H1 (cell line): ENCODE results near the gene CNNM4. TPM values are rescaled to one million over a fixed set of nuclear protein-coding genes. Genes with fewer than 3 reads are reported as not detected.

Experiments
- CTCF ChIA-PET: fragments of 300-600 bp; sonication (Branson Sonifier 250); formaldehyde crosslinking; loops from one replicate; lab custom pipeline; 2021; ENCODE audit not compliant: partially characterized antibody; lab: Charles Lee
- POLR2A ChIA-PET: fragments of 300-600 bp; sonication (Branson Sonifier 250); formaldehyde crosslinking; loops from one replicate; lab custom pipeline; 2021; ENCODE audit warnings: inconsistent platforms; ENCODE audit not compliant: partially characterized antibody; lab: Charles Lee
- DNase-seq, 2 experiments: peaks; one replicate each; pipeline versions ENCODE4 v3.0.0 to v3.0.0-alpha.2; 2010 to 2022; ENCODE audit warnings: low spot score in 2 of 2, low read depth in 1 of 2, mixed read lengths in 1 of 2
- FAIRE-seq: peaks from 2 replicates; lab custom pipeline; 2011; peaks lifted over from hg19 to GRCh38; lab: Jason Lieb, UNC
- H2AFZ ChIP-seq: 2 replicates; pipeline ENCODE4 v1.8.1; 2012; ENCODE audit warnings: low read length, inconsistent platforms
- H2AK5ac ChIP-seq: 2 replicates; pipeline ENCODE4 v1.6.1; 2013; ENCODE audit warnings: low read depth, low read length
- H2BK120ac ChIP-seq: replicated peaks from 2 replicates; pipeline ENCODE3; 2013; ENCODE audit warnings: low read depth, low read length, inconsistent platforms
- H2BK12ac ChIP-seq: 2 replicates; pipeline ENCODE4 v1.6.1; 2013; ENCODE audit warnings: low read depth, low read length
- H2BK15ac ChIP-seq: 2 replicates; pipeline ENCODE4 v1.6.1; 2013; ENCODE audit warnings: low read length
- H2BK20ac ChIP-seq: 2 replicates; pipeline ENCODE4 v1.6.1; 2013; ENCODE audit warnings: low read length
- H2BK5ac ChIP-seq: 2 replicates; pipeline ENCODE4 v1.6.1; 2013; ENCODE audit warnings: low read depth, low read length
- H3K14ac ChIP-seq: 2 replicates; pipeline ENCODE4 v1.6.1; 2013; ENCODE audit warnings: inconsistent platforms; ENCODE audit not compliant: insufficient read length
- H3K18ac ChIP-seq: 2 replicates; pipeline ENCODE4 v1.6.1; 2013; ENCODE audit warnings: low read length; ENCODE audit errors: extremely low read depth
- H3K23ac ChIP-seq: 2 replicates; pipeline ENCODE4 v1.6.1; 2013; ENCODE audit warnings: inconsistent platforms; ENCODE audit not compliant: insufficient read length
- H3K23me2 ChIP-seq: 2 replicates; pipeline ENCODE4 v1.6.1; 2013; ENCODE audit warnings: low read depth, low read length
- H3K27ac ChIP-seq: 2 replicates; pipeline ENCODE4 v1.6.1; 2011; ENCODE audit warnings: low read depth, low read length, inconsistent platforms
- H3K27me3 ChIP-seq, 4 experiments: replicated peaks in 1 of 4; 1 replicate in 1 of 4; 2 replicates in 3 of 4; pipeline versions ENCODE4 v1.6.1 to v1.8.1; 2011 to 2013; ENCODE audit warnings: low read length in 3 of 4, mild to moderate bottlenecking in 3 of 4, inconsistent platforms in 2 of 4, mixed read lengths in 2 of 4, moderate library complexity in 1 of 4; ENCODE audit not compliant: control insufficient read depth in 3 of 4, insufficient read depth in 3 of 4; ENCODE audit errors: extremely low read depth in 1 of 4
- H3K36me3 ChIP-seq, 4 experiments: 2 replicates each; pipeline versions ENCODE4 v1.6.1 to v1.8.1; 2011 to 2013; ENCODE audit warnings: mild to moderate bottlenecking in 4 of 4, low read length in 3 of 4, moderate library complexity in 2 of 4, control low read depth in 1 of 4, inconsistent platforms in 1 of 4; ENCODE audit not compliant: insufficient read depth in 4 of 4, control insufficient read depth in 2 of 4
- H3K4ac ChIP-seq: replicated peaks from 2 replicates; pipeline ENCODE3; 2013; ENCODE audit warnings: low read length, low read depth, mixed read lengths, inconsistent platforms; ENCODE audit not compliant: insufficient read length
- H3K4me1 ChIP-seq, 4 experiments: replicated peaks in 1 of 4; 1 replicate in 1 of 4; 2 replicates in 3 of 4; pipeline versions ENCODE4 v1.6.1 to v1.8.1; 2011 to 2013; ENCODE audit warnings: low read length in 3 of 4, inconsistent platforms in 2 of 4, mixed read lengths in 1 of 4; ENCODE audit not compliant: insufficient read depth in 4 of 4, control insufficient read depth in 3 of 4
- H3K4me2 ChIP-seq, 2 experiments: 2 replicates each; pipeline versions ENCODE4 v1.6.1 to v1.8.1; 2011 to 2013; ENCODE audit warnings: low read depth in 2 of 2, low read length in 2 of 2, control low read depth in 1 of 2, inconsistent platforms in 1 of 2, mild to moderate bottlenecking in 1 of 2; ENCODE audit not compliant: insufficient read depth in 1 of 2
- H3K4me3 ChIP-seq, 4 experiments: fragments of 200-600, 300-600 bp in 1 of 4; sonication (generic), shearing (Covaris generic), sonication (Bioruptor Twin) in 1 of 4; 2 replicates each; pipeline versions ENCODE4 v1.5.1 to v1.8.1; 2011 to 2016; ENCODE audit warnings: low read length in 4 of 4, low read depth in 3 of 4, control low read depth in 2 of 4, inconsistent platforms in 2 of 4, mild to moderate bottlenecking in 2 of 4, mixed read lengths in 1 of 4, moderate library complexity in 1 of 4; ENCODE audit not compliant: insufficient read depth in 2 of 4; ENCODE audit errors: extremely low read depth in 1 of 4
- H3K56ac ChIP-seq: replicated peaks from 2 replicates; pipeline ENCODE3; 2013; ENCODE audit warnings: low read depth, mild to moderate bottlenecking, mixed read lengths, low read length, inconsistent platforms; ENCODE audit not compliant: insufficient read length
- H3K79me1 ChIP-seq: 2 replicates; pipeline ENCODE4 v1.6.1; 2013; ENCODE audit warnings: low read depth, low read length, control low read depth
- H3K79me2 ChIP-seq, 2 experiments: 2 replicates each; pipeline versions ENCODE4 v1.6.1 to v1.8.1; 2012 to 2013; ENCODE audit warnings: low read length in 2 of 2, mild to moderate bottlenecking in 2 of 2, inconsistent platforms in 1 of 2; ENCODE audit not compliant: insufficient read depth in 2 of 2, control insufficient read depth in 1 of 2
- H3K9ac ChIP-seq, 4 experiments: replicated peaks in 1 of 4; 1 replicate in 1 of 4; 2 replicates in 3 of 4; pipeline versions ENCODE4 v1.6.1 to v1.8.1; 2011 to 2013; ENCODE audit warnings: low read depth in 3 of 4, low read length in 3 of 4, control low read depth in 2 of 4, mild to moderate bottlenecking in 2 of 4, moderate library complexity in 2 of 4, inconsistent platforms in 1 of 4; ENCODE audit errors: extremely low read depth in 1 of 4
- H3K9me3 ChIP-seq, 2 experiments: 2 replicates each; pipeline versions ENCODE4 v1.6.1 to v1.8.1; 2012 to 2013; ENCODE audit warnings: mild to moderate bottlenecking in 2 of 2, moderate library complexity in 2 of 2, control low read depth in 1 of 2, inconsistent platforms in 1 of 2, low read depth in 1 of 2, low read length in 1 of 2, mixed read lengths in 1 of 2; ENCODE audit not compliant: insufficient read depth in 2 of 2
- H4K20me1 ChIP-seq, 2 experiments: replicated peaks in 1 of 2; 2 replicates each; pipeline versions ENCODE3 to v1.8.1; 2011 to 2013; ENCODE audit warnings: inconsistent platforms in 2 of 2, low read length in 2 of 2, mild to moderate bottlenecking in 1 of 2; ENCODE audit not compliant: insufficient read depth in 2 of 2, control insufficient read depth in 1 of 2
- H4K5ac ChIP-seq: 2 replicates; pipeline ENCODE4 v1.6.1; 2013; ENCODE audit warnings: low read length, low read depth, mixed read lengths, inconsistent platforms; ENCODE audit not compliant: insufficient read length
- H4K8ac ChIP-seq: 2 replicates; pipeline ENCODE4 v1.8.0; 2013; ENCODE audit warnings: mild to moderate bottlenecking, moderate library complexity, low read length, inconsistent platforms; ENCODE audit not compliant: insufficient read depth; ENCODE audit errors: extremely low read depth
- H4K91ac ChIP-seq: replicated peaks from 2 replicates; pipeline ENCODE3; 2013; ENCODE audit warnings: low read length, mixed read lengths, inconsistent platforms; ENCODE audit not compliant: insufficient read length
- BCL11A ChIP-seq, 2 experiments: IDR thresholded peaks; one replicate each; pipeline ENCODE4 v1.6.1; 2011; ENCODE audit warnings: low read depth in 2 of 2, low read length in 2 of 2, mild to moderate bottlenecking in 2 of 2
- EZH2 ChIP-seq: fragments of 200-600 bp; sonication (generic); IDR thresholded peaks from 2 replicates; pipeline ENCODE4 v1.7.1; 2012; ENCODE audit warnings: low read depth, mild to moderate bottlenecking, moderate library complexity, low read length, inconsistent platforms; ENCODE audit not compliant: severe bottlenecking
- HDAC6 ChIP-seq: IDR thresholded peaks from one replicate; pipeline ENCODE4 v1.7.1; 2012; ENCODE audit warnings: low read depth, mild to moderate bottlenecking, inconsistent platforms, low read length, moderate library complexity
- NANOG ChIP-seq: IDR thresholded peaks from 2 replicates; pipeline ENCODE4 v1.6.1; 2011; ENCODE audit warnings: low read length, low read depth, mild to moderate bottlenecking, inconsistent platforms; ENCODE audit not compliant: insufficient read depth, poor library complexity, severe bottlenecking
- RAD21 ChIP-seq, 2 experiments: IDR thresholded peaks in 1 of 2; conservative IDR thresholded peaks in 1 of 2; 2 replicates each; pipeline ENCODE4 v1.6.1; 2011; ENCODE audit warnings: low read depth in 2 of 2, low read length in 2 of 2, improper control_type of control experiment in 1 of 2, inconsistent platforms in 1 of 2, mild to moderate bottlenecking in 1 of 2, moderate library complexity in 1 of 2
- SIN3A ChIP-seq, 2 experiments: IDR thresholded peaks in 1 of 2; conservative IDR thresholded peaks in 1 of 2; 2 replicates each; pipeline ENCODE4 v1.6.1; 2011 to 2012; ENCODE audit warnings: low read length in 2 of 2, improper control_type of control experiment in 1 of 2, low read depth in 1 of 2, mild to moderate bottlenecking in 1 of 2
- SIX5 ChIP-seq: IDR thresholded peaks from 2 replicates; pipeline ENCODE4 v1.6.1; 2011; ENCODE audit warnings: mild to moderate bottlenecking, low read depth, low read length
- SUZ12 ChIP-seq: fragments of 200-600 bp; sonication (generic); IDR thresholded peaks from 2 replicates; pipeline ENCODE4 v1.6.1; 2012; ENCODE audit warnings: mild to moderate bottlenecking, inconsistent platforms, low read length, moderate library complexity, mixed read lengths
- WGBS, 2 experiments: shearing (Covaris generic) in 1 of 2; methylation state at CpG; one replicate each; pipeline versions ENCODE4 v1.1.6 to v1.1.7; 2013 to 2015; ENCODE audit warnings: low lambda C conversion rate in 2 of 2, mixed read lengths in 2 of 2, inconsistent platforms in 1 of 2, low coverage in 1 of 2, missing lambda C conversion rate in 1 of 2; ENCODE audit not compliant: insufficient replicate concordance in 2 of 2, insufficient coverage in 1 of 2, insufficient read length in 1 of 2; ENCODE audit errors: extremely low coverage in 1 of 2, missing lambda C conversion rate in 1 of 2; 5-methylcytosine and 5-hydroxymethylcytosine counted together
- polyA plus RNA-seq, 7 experiments: library from polyadenylated mRNA; depleted of rRNA in 3 of 7; stranded (reverse) in 5 of 7; unstranded in 2 of 7; fragments of >200 nt in 5 of 7; fragments of 200-250 nt in 2 of 7; gene quantifications; 1 replicate in 5 of 7; 2 replicates in 1 of 7; 4 replicates in 1 of 7; pipeline versions ENCODE4 v1.2.1 to v1.2.3, GENCODE V29; 2011 to 2013; ENCODE audit warnings: missing spikeins in 2 of 7, mixed read lengths in 2 of 7
- total RNA-seq: library from RNA; stranded (reverse); fragmentation: NEBNext Ultra II Directional; extraction: Animal tissue kit (Norgen Biotek cat#: 25700); gene quantifications from 2 replicates; pipeline ENCODE4 v1.2.1, GENCODE V29; 2021
- TF ChIP-seq, protein P1 (sequence below): IDR thresholded peaks from 2 replicates; pipeline ENCODE4 v1.6.1; 2012; ENCODE audit warnings: inconsistent platforms
- TF ChIP-seq, protein P2 (sequence below): IDR thresholded peaks from 2 replicates; pipeline ENCODE4 v1.6.1; 2012; ENCODE audit warnings: inconsistent platforms

Gene CNNM4
- total and polyA plus RNA-seq, 2 of the 8 experiments (the other 6 are each of a cell fraction or from before 2014, with no cell fraction given), result 10.3 to 11.0 TPM

DNA sequence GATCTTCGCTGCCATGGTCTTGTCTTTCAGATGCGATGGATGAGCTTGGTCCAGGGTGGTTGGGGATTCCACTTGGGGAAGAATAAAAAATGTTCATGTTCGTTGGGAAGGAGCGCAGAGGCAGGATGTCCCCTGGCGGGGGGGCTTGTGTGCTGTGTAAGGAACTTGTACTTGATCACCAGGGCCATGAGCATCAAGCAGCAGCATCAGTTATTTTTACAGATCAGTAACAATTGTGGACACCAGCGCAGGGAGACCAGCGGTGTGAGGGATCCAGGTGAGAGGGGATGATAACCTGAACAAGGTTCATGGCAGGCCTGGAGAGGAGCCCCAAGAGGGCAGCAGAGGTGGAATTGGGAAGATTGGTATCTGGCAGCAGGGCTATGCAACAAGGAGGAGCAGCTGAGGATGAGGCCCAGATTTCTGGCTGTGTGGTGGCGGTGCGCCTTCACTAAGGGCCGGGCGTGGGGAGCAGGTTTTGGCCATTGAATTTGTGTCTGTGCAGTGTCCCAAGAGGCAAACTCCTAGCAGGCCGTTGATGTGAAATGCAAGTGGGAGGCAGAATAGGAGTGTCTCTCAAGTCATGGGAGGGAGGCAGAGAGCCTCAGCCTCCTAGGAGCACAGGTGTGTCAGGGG, 59.3 kb downstream of the CNNM4 start:
- H4K5ac ChIP-seq, result no peak overlapping the region
- no peak overlapping the region for H3K4ac ChIP-seq
- H3K23ac ChIP-seq, result no peak overlapping the region
- H3K27me3 ChIP-seq, result no peaks in the 10 kb centered on the region; a peak in 1 of 7 replicates
- ChIA-PET CTCF (interaction anchor here (0.8 to 5.3 kb wide), 12 partner anchors 10 to 292 kb away, joined by 3 to 30 read pairs (median 4); no protein-coding TSS in a partner anchor), POLR2A (interaction anchor here (0.8 to 2.1 kb wide), 11 partner anchors 10 to 131 kb away, joined by 3 to 9 read pairs (median 3); partner anchors contain the start of gene ANKRD23)
- H3K27ac ChIP-seq, result no peak overlapping the region
- peak overlapping the region in 1 of 2 experiments; percentile 98; a peak in 2 of 4 replicates for H3K4me2 ChIP-seq
- no peak overlapping the region for H2AK5ac ChIP-seq
- WGBS, 2 experiments, result 91% methylated on average over 12 of the region's 12 CpGs; no CpG with 5 or more reads in 1 of the 2 experiments
- peaks cover 0 to 22% (median 16%) of the 10 kb centered on the region in 4 experiments; a peak in 6 of 7 replicates for H3K4me1 ChIP-seq
- H3K14ac ChIP-seq, result no peak overlapping the region
- peaks cover 18 to 42% of the 10 kb centered on the region in 2 experiments for H4K20me1 ChIP-seq
- H3K79me2 ChIP-seq, result peaks cover 3 to 75% of the 10 kb centered on the region in 2 experiments; a peak in 3 of 4 replicates
- no peak overlapping the region for H3K18ac ChIP-seq
- H3K56ac ChIP-seq, result no peak overlapping the region
- no peak overlapping the region for H2BK15ac ChIP-seq
- H2BK120ac ChIP-seq, result no peak overlapping the region
- H2BK20ac ChIP-seq, result no peak overlapping the region
- peaks cover 36% of the 10 kb centered on the region for H3K79me1 ChIP-seq
- no peak overlapping the region for H2BK5ac ChIP-seq
- H3K9ac ChIP-seq, result no peak overlapping the region
- no peak overlapping the region for H2BK12ac ChIP-seq
- peaks cover 17% of the 10 kb centered on the region for H3K23me2 ChIP-seq
- H2AFZ ChIP-seq, result no peak overlapping the region
- FAIRE-seq (no peak), DNase-seq (no peak)
- H4K91ac ChIP-seq, result no peak overlapping the region
- H3K36me3 ChIP-seq, result peaks cover 0 to 15% (median 4%) of the 10 kb centered on the region in 4 experiments; a peak in 5 of 8 replicates
- peak overlapping the region; percentile 15; the same call in 1 of the 2 replicates for H4K8ac ChIP-seq
- no peak overlapping the region for H3K4me3 ChIP-seq
- H3K9me3 ChIP-seq, result no peaks in the 10 kb centered on the region
- TF ChIP-seq EZH2 (no peak), HDAC6 (no peak), RAD21 (IDR thresholded peaks at IDR 0.05 in 1 of 2, conservative IDR thresholded peaks at IDR 0.05 in 1 of 2; ENCODE audit: low read depth in 2 of 2, low read length in 2 of 2) (peak in 1 of 2 experiments; percentile 5; a peak in 1 of 4 replicates), SIX5 (no peak), SIN3A (conservative IDR thresholded peaks at IDR 0.05 in 1 of 2, IDR thresholded peaks at IDR 0.05 in 1 of 2; ENCODE audit: low read depth in 1 of 2, low read length in 2 of 2) (no peak), BCL11A (IDR thresholded peaks at IDR 0.05; ENCODE audit: low read depth in 2 of 2, low read length in 2 of 2) (no peak), SUZ12 (no peak), NANOG (no peak)
- TF ChIP-seq, protein P1, sequence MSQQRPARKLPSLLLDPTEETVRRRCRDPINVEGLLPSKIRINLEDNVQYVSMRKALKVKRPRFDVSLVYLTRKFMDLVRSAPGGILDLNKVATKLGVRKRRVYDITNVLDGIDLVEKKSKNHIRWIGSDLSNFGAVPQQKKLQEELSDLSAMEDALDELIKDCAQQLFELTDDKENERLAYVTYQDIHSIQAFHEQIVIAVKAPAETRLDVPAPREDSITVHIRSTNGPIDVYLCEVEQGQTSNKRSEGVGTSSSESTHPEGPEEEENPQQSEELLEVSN, result no peak
- TF ChIP-seq, protein P2, sequence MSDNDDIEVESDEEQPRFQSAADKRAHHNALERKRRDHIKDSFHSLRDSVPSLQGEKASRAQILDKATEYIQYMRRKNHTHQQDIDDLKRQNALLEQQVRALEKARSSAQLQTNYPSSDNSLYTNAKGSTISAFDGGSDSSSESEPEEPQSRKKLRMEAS, result no peak
